Effector memory CD8-positive, alpha-beta T cell (primary cell): ENCODE data around the gene DOCK2.
"Not testable (repeated sequence)": the region's sequence is repeated elsewhere in the genome, so short reads cannot be mapped to it uniquely, and the experiment has no call there.

Experiments
- ATAC-seq: fragments of 150-1000 bp; cut with Tn5 transposase; replicated peaks from 2 replicates; pipeline ENCODE4 v1.10.0; 2021; ENCODE audit warnings: mild to moderate bottlenecking, moderate library complexity
- DNase-seq, 3 experiments: peaks; one replicate each; pipeline ENCODE4 v3.0.0; 2021
- H3K27ac Mint-ChIP-seq, 2 donors: one replicate each; pipeline ENCODE4 v1.8.0; 2022; ENCODE audit warnings: mild to moderate bottlenecking in 2 of 2, mixed read lengths in 2 of 2, moderate library complexity in 2 of 2
- H3K27me3 Mint-ChIP-seq, 2 donors: one replicate each; pipeline ENCODE4 v1.8.0; 2022; ENCODE audit warnings: mixed read lengths in 2 of 2
- H3K36me3 Mint-ChIP-seq: one replicate; pipeline ENCODE4 v1.8.0; 2022; ENCODE audit warnings: mild to moderate bottlenecking, moderate library complexity, mixed read lengths; ENCODE audit not compliant: insufficient read depth
- H3K4me1 Mint-ChIP-seq, 2 donors: one replicate each; pipeline ENCODE4 v1.8.0; 2022; ENCODE audit warnings: low read depth in 2 of 2, mixed read lengths in 2 of 2
- H3K4me3 Mint-ChIP-seq, 2 donors: one replicate each; pipeline ENCODE4 v1.8.0; 2022; ENCODE audit warnings: mild to moderate bottlenecking in 2 of 2, mixed read lengths in 2 of 2, moderate library complexity in 2 of 2
- H3K9me3 Mint-ChIP-seq, 2 donors: one replicate each; pipeline ENCODE4 v1.8.0; 2022; ENCODE audit warnings: mixed read lengths in 2 of 2

The DOCK2 gene

GRCh38 chr5:170078458-170078857 lies 441.4 kb downstream of the DOCK2 start:
- Mint-ChIP-seq H3K36me3 (peaks cover 72% of the 10 kb centered on the region), H3K27ac (peak overlapping the region in 1 of 2 donors; percentile 39), H3K4me3 (no peak overlapping the region), H3K27me3 (no peaks in the 10 kb centered on the region), H3K9me3 (no peaks in the 10 kb centered on the region), H3K4me1 (no peaks in the 10 kb centered on the region)
- ATAC-seq (no peak), DNase-seq (no peak)

- no peak for ATAC-seq
- no peak overlapping the region for H3K27ac Mint-ChIP-seq
- no peaks in the 10 kb centered on the region for H3K9me3 Mint-ChIP-seq
- no peaks in the 10 kb centered on the region for H3K4me1 Mint-ChIP-seq
- no peak overlapping the region for H3K4me3 Mint-ChIP-seq
- H3K27me3 Mint-ChIP-seq: no peaks in the 10 kb centered on the region
- no peak for DNase-seq
- peaks cover 77% of the 10 kb centered on the region for H3K36me3 Mint-ChIP-seq
Measured at GRCh38 chr5:170078931-170079330, 441.9 kb downstream of the DOCK2 start.

GRCh38 chr5:170080217-170080616 lies 443.1 kb downstream of the DOCK2 start:
- peak overlapping the region in 1 of 2 donors; percentile 49 for H3K27ac Mint-ChIP-seq
- H3K36me3 Mint-ChIP-seq: peaks cover 77% of the 10 kb centered on the region
- H3K4me3 Mint-ChIP-seq: no peak overlapping the region
- H3K9me3 Mint-ChIP-seq: no peaks in the 10 kb centered on the region
- H3K4me1 Mint-ChIP-seq: no peaks in the 10 kb centered on the region
- ATAC-seq: no peak
- no peaks in the 10 kb centered on the region for H3K27me3 Mint-ChIP-seq
- no peak for DNase-seq

GRCh38 chr5:170080786-170081445 lies 443.8 kb downstream of the DOCK2 start:
- H3K36me3 Mint-ChIP-seq: peaks cover 72% of the 10 kb centered on the region
- H3K4me3 Mint-ChIP-seq: no peak overlapping the region
- no peak for ATAC-seq
- H3K9me3 Mint-ChIP-seq: no peaks in the 10 kb centered on the region
- DNase-seq: no peak
- H3K27ac Mint-ChIP-seq: no peak overlapping the region
- H3K27me3 Mint-ChIP-seq: no peaks in the 10 kb centered on the region
- H3K4me1 Mint-ChIP-seq: no peaks in the 10 kb centered on the region

GRCh38 chr5:170081616-170082015 lies 444.5 kb downstream of the DOCK2 start:
- H3K4me1 Mint-ChIP-seq: no peaks in the 10 kb centered on the region
- no peaks in the 10 kb centered on the region for H3K27me3 Mint-ChIP-seq
- ATAC-seq (no peak), DNase-seq (no peak)
- H3K9me3 Mint-ChIP-seq: no peaks in the 10 kb centered on the region
- peaks cover 70% of the 10 kb centered on the region for H3K36me3 Mint-ChIP-seq
- H3K4me3 Mint-ChIP-seq: no peak overlapping the region
- no peak overlapping the region for H3K27ac Mint-ChIP-seq

- H3K27me3 Mint-ChIP-seq: no peaks in the 10 kb centered on the region
- no peaks in the 10 kb centered on the region for H3K9me3 Mint-ChIP-seq
- H3K4me3 Mint-ChIP-seq: no peak overlapping the region
- ATAC-seq (no peak), DNase-seq (no peak)
- H3K36me3 Mint-ChIP-seq: peaks cover 61% of the 10 kb centered on the region
- H3K27ac Mint-ChIP-seq: peak overlapping the region in 1 of 2 donors; percentile 85
- no peaks in the 10 kb centered on the region for H3K4me1 Mint-ChIP-seq
Measured at GRCh38 chr5:170082701-170083100, 445.6 kb downstream of the DOCK2 start.

- Mint-ChIP-seq H3K4me1 (no peaks in the 10 kb centered on the region), H3K27ac (no peak overlapping the region), H3K36me3 (peaks cover 24% of the 10 kb centered on the region), H3K4me3 (no peak overlapping the region), H3K27me3 (no peaks in the 10 kb centered on the region), H3K9me3 (no peaks in the 10 kb centered on the region)
- ATAC-seq (no peak), DNase-seq (no peak)
Measured at GRCh38 chr5:170087168-170087817, 450.2 kb downstream of the DOCK2 start.

- Mint-ChIP-seq H3K9me3 (no peaks in the 10 kb centered on the region), H3K27ac (no peak overlapping the region), H3K27me3 (peaks cover 9 to 32% of the 10 kb centered on the region in 2 donors), H3K36me3 (no peaks in the 10 kb centered on the region), H3K4me3 (no peak overlapping the region), H3K4me1 (no peaks in the 10 kb centered on the region)
- ATAC-seq: no peak
- no peak for DNase-seq
Measured at GRCh38 chr5:170092455-170093101, 455.5 kb downstream of the DOCK2 start.

GRCh38 chr5:170094329-170094728 lies 457.3 kb downstream of the DOCK2 start:
- H3K9me3 Mint-ChIP-seq, H3K27ac Mint-ChIP-seq, ATAC-seq, DNase-seq, H3K4me1 Mint-ChIP-seq, H3K36me3 Mint-ChIP-seq, H3K4me3 Mint-ChIP-seq: not testable (repeated sequence)
- H3K27me3 Mint-ChIP-seq: peaks cover 9 to 39% of the 10 kb centered on the region in 2 donors

- H3K36me3 Mint-ChIP-seq: no peaks in the 10 kb centered on the region
- DNase-seq (no peak), ATAC-seq (no peak)
- no peak overlapping the region for H3K4me3 Mint-ChIP-seq
- peaks cover 0 to 3% of the 10 kb centered on the region in 2 donors for H3K4me1 Mint-ChIP-seq
- no peak overlapping the region for H3K27ac Mint-ChIP-seq
- H3K9me3 Mint-ChIP-seq: no peaks in the 10 kb centered on the region
- peaks cover 16 to 48% of the 10 kb centered on the region in 2 donors for H3K27me3 Mint-ChIP-seq
Measured at GRCh38 chr5:170095646-170096045, 458.6 kb downstream of the DOCK2 start.

- DNase-seq: no peak
- H3K36me3 Mint-ChIP-seq: no peaks in the 10 kb centered on the region
- no peak for ATAC-seq
- peaks cover 0 to 3% of the 10 kb centered on the region in 2 donors for H3K4me1 Mint-ChIP-seq
- H3K9me3 Mint-ChIP-seq: no peaks in the 10 kb centered on the region
- no peak overlapping the region for H3K4me3 Mint-ChIP-seq
- no peak overlapping the region for H3K27ac Mint-ChIP-seq
- peaks cover 16 to 48% of the 10 kb centered on the region in 2 donors for H3K27me3 Mint-ChIP-seq
Measured at GRCh38 chr5:170097934-170098333, 460.9 kb downstream of the DOCK2 start.

- Mint-ChIP-seq H3K36me3 (no peaks in the 10 kb centered on the region), H3K9me3 (no peaks in the 10 kb centered on the region), H3K4me3 (no peak overlapping the region), H3K27me3 (peaks cover 19 to 43% of the 10 kb centered on the region in 2 donors), H3K4me1 (peaks cover 0 to 5% of the 10 kb centered on the region in 2 donors), H3K27ac (no peak overlapping the region)
- DNase-seq: peak; percentile 44 to 65 (median 47)
- peak; percentile 47 for ATAC-seq
Measured at GRCh38 chr5:170100066-170100943, 463.2 kb downstream of the DOCK2 start.

- DNase-seq: no peak
- ATAC-seq: no peak
- Mint-ChIP-seq H3K27me3 (peaks cover 19 to 45% of the 10 kb centered on the region in 2 donors), H3K27ac (no peak overlapping the region), H3K4me1 (peaks cover 0 to 4% of the 10 kb centered on the region in 2 donors), H3K9me3 (no peaks in the 10 kb centered on the region), H3K36me3 (no peaks in the 10 kb centered on the region), H3K4me3 (no peak overlapping the region)
Measured at GRCh38 chr5:170103447-170103846, 466.4 kb downstream of the DOCK2 start.
